SK-N-MC (cell line): ENCODE measurements around the gene CAMK2A.

ENCODE experiments used
- DNase-seq: peaks from one replicate; pipeline ENCODE4 v3.0.0-alpha.2; 2011; ENCODE audit warnings: low read depth, low spot score
- H3K27ac ChIP-seq: fragments of 200-600 bp; sonication (generic); 2 replicates; pipeline ENCODE4 v1.5.1; 2016; ENCODE audit warnings: mixed run types
- H3K36me3 ChIP-seq: fragments of 200-600 bp; sonication (generic); 2 replicates; pipeline ENCODE4 v1.6.1; 2017; ENCODE audit warnings: antibody characterized with exemption, low read length, mixed read lengths; ENCODE audit not compliant: insufficient read depth
- H3K4me3 ChIP-seq: fragments of 200-600 bp; sonication (generic); 2 replicates; pipeline ENCODE4 v1.5.1; 2016
- H3K9ac ChIP-seq: fragments of 200-600 bp; sonication (generic); 2 replicates; pipeline ENCODE4 v1.8.0; 2017; ENCODE audit warnings: mixed run types, mixed read lengths; ENCODE audit not compliant: insufficient read length
- H3K9me3 ChIP-seq: fragments of 200-600 bp; sonication (generic); 2 replicates; pipeline ENCODE4 v1.6.1; 2017; ENCODE audit warnings: low read depth, mild to moderate bottlenecking, antibody characterized with exemption, low read length, moderate library complexity, mixed read lengths
- EZH2 ChIP-seq: fragments of 200-600 bp; sonication (generic); IDR thresholded peaks from one replicate; pipeline ENCODE4 v1.6.1; 2017; ENCODE audit warnings: antibody characterized with exemption
- FOXP2 ChIP-seq: optimal IDR thresholded peaks from 2 replicates; pipeline ENCODE3; 2011; ENCODE audit warnings: mild to moderate bottlenecking, moderate library complexity; ENCODE audit not compliant: insufficient read depth; ENCODE audit errors: extremely low read length, control extremely low read depth
- POLR2AphosphoS5 ChIP-seq: IDR thresholded peaks from 2 replicates; pipeline ENCODE4 v1.6.1; 2012; ENCODE audit warnings: mild to moderate bottlenecking, low read depth, low read length, borderline replicate concordance

The CAMK2A gene

GRCh38 chr5:150179019-150179620 lies 110.5 kb downstream of the CAMK2A start:
- TF ChIP-seq EZH2 (no peak), POLR2AphosphoS5 (no peak), FOXP2 (no peak)
- no peak overlapping the region for H3K27ac ChIP-seq

DNA sequence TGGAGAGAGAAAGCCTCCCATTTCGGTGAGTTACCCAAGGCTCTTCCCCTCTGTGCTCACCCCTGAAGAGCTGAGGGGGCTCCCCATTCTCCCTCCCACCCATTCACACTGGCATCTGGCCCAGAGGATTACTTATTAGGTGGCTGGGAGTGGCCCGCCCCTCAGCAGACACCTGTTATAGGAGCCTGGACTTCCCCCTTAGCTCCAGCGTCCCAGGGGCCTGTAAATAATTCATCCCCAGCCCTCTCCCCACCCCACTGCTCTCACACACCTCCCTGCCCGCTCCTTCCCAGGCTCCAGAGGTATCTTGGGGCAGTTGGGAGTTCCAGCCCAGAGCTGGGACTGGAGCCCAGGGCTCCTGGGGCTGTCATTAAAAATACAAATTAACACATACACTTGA lies 111.3 kb downstream of the CAMK2A start:
- no peak for TF ChIP-seq EZH2
- TF ChIP-seq FOXP2, result no peak
- TF ChIP-seq POLR2AphosphoS5, result no peak
- no peak overlapping the region for H3K9ac ChIP-seq
- no peak overlapping the region for H3K4me3 ChIP-seq
- H3K36me3 ChIP-seq, result no peaks in the 10 kb centered on the region
- H3K9me3 ChIP-seq, result no peaks in the 10 kb centered on the region
- no peak overlapping the region for H3K27ac ChIP-seq
- DNase-seq, result no peak

More at GRCh38 chr5:150179019-150179620, 110.5 kb downstream of the CAMK2A start:
- no peak for DNase-seq
- Histone ChIP-seq H3K4me3 (no peak overlapping the region), H3K9ac (no peak overlapping the region), H3K36me3 (no peaks in the 10 kb centered on the region), H3K9me3 (no peaks in the 10 kb centered on the region)

DNA sequence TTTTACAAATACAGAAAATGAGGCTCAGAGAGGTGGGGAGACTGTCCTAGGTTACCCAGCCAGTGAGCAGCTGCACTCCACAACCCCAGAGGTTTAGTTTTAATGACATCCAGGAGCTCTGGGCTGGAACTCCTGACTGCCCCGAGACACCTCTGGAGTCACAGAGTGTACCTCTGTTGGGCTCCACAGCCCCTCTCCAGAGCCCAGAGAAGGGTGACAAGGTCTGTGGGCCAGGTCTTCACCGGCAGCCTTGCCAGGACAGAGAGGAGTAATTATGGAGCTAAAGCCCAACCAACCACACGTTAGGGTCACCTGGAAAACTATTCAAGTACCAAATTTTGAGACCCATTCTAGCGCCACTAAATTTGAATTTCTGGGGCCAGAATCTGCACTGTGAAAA lies 111.9 kb downstream of the CAMK2A start:
- H3K9me3 ChIP-seq, result no peaks in the 10 kb centered on the region
- no peak for TF ChIP-seq FOXP2
- no peak for TF ChIP-seq POLR2AphosphoS5
- no peak overlapping the region for H3K27ac ChIP-seq
- H3K36me3 ChIP-seq, result no peaks in the 10 kb centered on the region
- H3K9ac ChIP-seq, result no peak overlapping the region
- no peak overlapping the region for H3K4me3 ChIP-seq
- no peak for DNase-seq

- Histone ChIP-seq H3K9me3 (no peaks in the 10 kb centered on the region), H3K4me3 (no peak overlapping the region), H3K9ac (no peak overlapping the region), H3K36me3 (no peaks in the 10 kb centered on the region), H3K27ac (no peak overlapping the region)
- no peak for DNase-seq
- TF ChIP-seq POLR2AphosphoS5, result no peak
- TF ChIP-seq FOXP2, result no peak
- no peak for TF ChIP-seq EZH2
These were observed 112.7 kb downstream of the CAMK2A start for GRCh38 chr5:150176745-150177477.

GRCh38 chr5:150175536-150175935 lies 114.0 kb downstream of the CAMK2A start:
- H3K27ac ChIP-seq, result no peak overlapping the region
- H3K36me3 ChIP-seq, result no peaks in the 10 kb centered on the region
- H3K9me3 ChIP-seq, result no peaks in the 10 kb centered on the region
- no peak overlapping the region for H3K9ac ChIP-seq
- H3K4me3 ChIP-seq, result no peak overlapping the region
- DNase-seq, result no peak
- no peak for TF ChIP-seq EZH2

DNA sequence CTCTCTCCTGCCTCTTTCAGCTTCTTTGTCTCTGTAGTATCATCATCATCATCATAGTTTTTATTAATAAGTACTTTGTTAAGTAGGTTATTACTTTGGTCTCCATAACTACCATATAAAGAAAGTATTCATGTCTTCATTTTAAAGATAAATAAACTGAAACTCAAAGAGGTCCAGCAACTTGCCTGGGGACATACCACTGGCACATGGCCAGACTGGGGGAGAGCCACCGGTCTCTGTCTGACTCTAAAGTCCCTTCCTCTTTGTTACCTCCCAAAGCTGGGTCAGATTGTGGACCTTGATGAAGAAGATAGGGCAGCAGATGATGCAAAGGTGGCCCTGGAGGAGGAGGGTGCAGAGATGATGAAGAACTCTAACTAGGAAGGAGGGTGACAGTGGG lies 114.5 kb downstream of the CAMK2A start:
- TF ChIP-seq EZH2, result no peak
- no peak for TF ChIP-seq FOXP2
- no peak for TF ChIP-seq POLR2AphosphoS5
- Histone ChIP-seq H3K27ac (no peak overlapping the region), H3K9ac (no peak overlapping the region), H3K4me3 (no peak overlapping the region), H3K9me3 (no peaks in the 10 kb centered on the region), H3K36me3 (no peaks in the 10 kb centered on the region)
- DNase-seq, result no peak

DNA sequence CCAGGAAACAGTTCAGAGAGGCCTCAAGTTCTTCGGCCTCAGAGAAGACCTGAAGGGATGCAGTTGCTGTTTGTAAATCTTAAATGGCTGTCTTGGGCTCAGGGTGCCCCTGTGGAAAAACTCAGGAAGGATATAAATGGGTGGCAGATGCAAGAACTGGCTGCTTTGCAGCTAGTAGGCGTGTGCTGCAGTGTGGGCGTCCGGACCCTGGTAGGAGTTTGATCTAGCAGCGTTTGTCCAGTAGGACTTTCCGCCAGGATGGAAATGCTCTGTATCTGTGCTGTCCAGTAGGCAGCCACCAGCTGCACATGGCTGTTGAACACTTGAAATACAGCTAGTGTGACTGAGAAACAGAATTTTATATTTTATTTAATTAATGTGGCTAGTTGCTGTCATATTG lies 115.3 kb downstream of the CAMK2A start:
- no peak for DNase-seq
- TF ChIP-seq FOXP2, result no peak
- no peak for TF ChIP-seq POLR2AphosphoS5
- no peak for TF ChIP-seq EZH2
- Histone ChIP-seq H3K9ac (no peak overlapping the region), H3K9me3 (no peaks in the 10 kb centered on the region), H3K4me3 (no peak overlapping the region), H3K27ac (no peak overlapping the region), H3K36me3 (no peaks in the 10 kb centered on the region)

DNA sequence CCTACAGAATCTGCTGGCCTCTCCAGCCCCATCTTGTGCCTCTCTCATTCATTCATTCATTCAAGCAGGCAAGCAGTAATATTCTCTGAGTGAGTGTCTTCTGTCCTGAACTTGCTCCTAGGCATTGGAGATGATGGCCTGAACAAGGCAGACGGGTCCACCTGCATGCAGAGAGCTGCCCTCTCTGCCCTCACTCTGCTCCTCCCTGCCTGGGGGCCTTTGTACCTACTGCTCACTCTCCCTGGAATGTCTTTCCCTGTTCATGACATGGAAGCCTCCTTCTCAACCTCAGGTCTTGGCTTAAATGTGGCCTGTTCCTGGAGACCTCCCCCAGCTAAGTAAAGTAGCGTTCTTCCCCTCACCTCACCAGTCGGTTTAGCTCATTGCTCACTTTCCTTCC lies 116.4 kb downstream of the CAMK2A start:
- DNase-seq, result no peak
- no peak for TF ChIP-seq EZH2
- TF ChIP-seq POLR2AphosphoS5, result no peak
- TF ChIP-seq FOXP2, result no peak
- H3K9me3 ChIP-seq, result no peaks in the 10 kb centered on the region
- no peak overlapping the region for H3K9ac ChIP-seq
- H3K4me3 ChIP-seq, result no peak overlapping the region
- no peak overlapping the region for H3K27ac ChIP-seq
- H3K36me3 ChIP-seq, result no peaks in the 10 kb centered on the region

DNA sequence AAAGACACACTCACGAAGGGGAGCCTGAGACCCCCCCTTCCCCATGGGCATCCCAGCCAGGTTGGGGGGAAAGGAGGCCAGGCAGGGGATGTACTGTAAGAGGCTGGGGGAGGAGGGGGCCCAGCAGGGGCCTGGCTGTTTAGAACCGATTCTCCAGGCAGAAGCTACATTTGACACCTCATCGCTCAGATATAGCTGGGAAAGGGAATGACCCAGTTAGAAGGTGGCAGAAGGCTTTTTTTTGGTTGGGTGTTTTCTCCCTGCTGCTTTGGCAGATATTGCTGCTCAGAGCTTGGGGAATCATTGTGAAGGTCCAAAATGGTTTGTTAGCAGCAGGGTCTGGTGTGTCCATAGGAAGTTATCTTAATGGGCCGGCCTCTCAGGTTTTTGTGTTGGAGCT lies 117.0 kb downstream of the CAMK2A start:
- Histone ChIP-seq H3K36me3 (no peaks in the 10 kb centered on the region), H3K4me3 (no peak overlapping the region), H3K9ac (no peak overlapping the region), H3K9me3 (no peaks in the 10 kb centered on the region), H3K27ac (no peak overlapping the region)
- no peak for TF ChIP-seq POLR2AphosphoS5
- no peak for TF ChIP-seq EZH2
- no peak for TF ChIP-seq FOXP2
- no peak for DNase-seq
